ENCODE results near the gene LZTS3. TPM values are rescaled to one million over a fixed set of nuclear protein-coding genes. Genes with fewer than 3 reads are reported as not detected.
"Not testable (repeated sequence)": the region's sequence is repeated elsewhere in the genome, so short reads cannot be mapped to it uniquely, and the experiment has no call there.

Gene LZTS3
- total RNA-seq, 1 donor from 2014 or later: 47.8 TPM

DNA sequence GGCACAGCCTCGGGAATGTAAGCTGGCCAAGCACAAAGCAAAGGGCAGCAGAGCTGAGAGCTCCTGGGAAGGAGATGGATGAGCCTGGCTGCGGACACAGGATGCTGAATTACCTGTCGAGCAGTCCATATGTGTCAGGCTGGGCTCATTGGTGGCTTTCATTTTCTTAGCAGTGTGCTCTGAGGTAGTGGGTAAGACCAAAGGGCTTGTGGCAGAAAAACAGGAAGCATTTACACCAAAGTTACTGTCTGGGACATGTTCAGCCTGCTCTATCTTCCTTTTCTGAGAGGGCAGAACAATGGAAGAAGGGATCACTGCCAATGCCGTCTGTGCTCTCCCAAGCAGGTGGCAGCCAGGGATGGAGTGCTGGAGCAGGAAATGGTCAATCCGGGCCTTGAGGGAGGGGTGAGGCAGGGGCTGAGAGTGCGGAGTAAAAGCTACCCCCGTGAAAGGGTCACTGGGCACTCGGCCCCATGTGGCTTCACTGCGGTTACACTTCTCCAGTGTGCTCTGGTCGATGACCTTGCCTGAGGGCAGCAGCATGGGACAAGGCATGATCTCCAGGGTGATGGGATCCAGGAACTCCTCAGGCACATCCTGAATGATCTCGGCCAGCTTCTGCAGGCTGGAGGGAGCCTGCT lies 52.0 kb downstream of the LZTS3 start:
- TF ChIP-seq, protein P1, sequence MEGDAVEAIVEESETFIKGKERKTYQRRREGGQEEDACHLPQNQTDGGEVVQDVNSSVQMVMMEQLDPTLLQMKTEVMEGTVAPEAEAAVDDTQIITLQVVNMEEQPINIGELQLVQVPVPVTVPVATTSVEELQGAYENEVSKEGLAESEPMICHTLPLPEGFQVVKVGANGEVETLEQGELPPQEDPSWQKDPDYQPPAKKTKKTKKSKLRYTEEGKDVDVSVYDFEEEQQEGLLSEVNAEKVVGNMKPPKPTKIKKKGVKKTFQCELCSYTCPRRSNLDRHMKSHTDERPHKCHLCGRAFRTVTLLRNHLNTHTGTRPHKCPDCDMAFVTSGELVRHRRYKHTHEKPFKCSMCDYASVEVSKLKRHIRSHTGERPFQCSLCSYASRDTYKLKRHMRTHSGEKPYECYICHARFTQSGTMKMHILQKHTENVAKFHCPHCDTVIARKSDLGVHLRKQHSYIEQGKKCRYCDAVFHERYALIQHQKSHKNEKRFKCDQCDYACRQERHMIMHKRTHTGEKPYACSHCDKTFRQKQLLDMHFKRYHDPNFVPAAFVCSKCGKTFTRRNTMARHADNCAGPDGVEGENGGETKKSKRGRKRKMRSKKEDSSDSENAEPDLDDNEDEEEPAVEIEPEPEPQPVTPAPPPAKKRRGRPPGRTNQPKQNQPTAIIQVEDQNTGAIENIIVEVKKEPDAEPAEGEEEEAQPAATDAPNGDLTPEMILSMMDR (IDR thresholded peaks at IDR 0.05; ENCODE audit: unreplicated experiment): no peak
- no peaks in the 10 kb centered on the region for H3K27me3 Mint-ChIP-seq
- H3K4me3 Mint-ChIP-seq (ENCODE audit: low read depth): no peak overlapping the region
- H3K27ac Mint-ChIP-seq: no peak overlapping the region
- H3K9me3 Mint-ChIP-seq (ENCODE audit: low read depth): peaks cover 4% of the 10 kb centered on the region
- no peaks in the 10 kb centered on the region for H3K4me1 Mint-ChIP-seq (ENCODE audit: low read depth)
- no peak for DNase-seq (ENCODE audit: low spot score, unreplicated experiment)
- peaks cover 40% of the 10 kb centered on the region for H3K36me3 Mint-ChIP-seq (ENCODE audit: insufficient read depth)

DNA sequence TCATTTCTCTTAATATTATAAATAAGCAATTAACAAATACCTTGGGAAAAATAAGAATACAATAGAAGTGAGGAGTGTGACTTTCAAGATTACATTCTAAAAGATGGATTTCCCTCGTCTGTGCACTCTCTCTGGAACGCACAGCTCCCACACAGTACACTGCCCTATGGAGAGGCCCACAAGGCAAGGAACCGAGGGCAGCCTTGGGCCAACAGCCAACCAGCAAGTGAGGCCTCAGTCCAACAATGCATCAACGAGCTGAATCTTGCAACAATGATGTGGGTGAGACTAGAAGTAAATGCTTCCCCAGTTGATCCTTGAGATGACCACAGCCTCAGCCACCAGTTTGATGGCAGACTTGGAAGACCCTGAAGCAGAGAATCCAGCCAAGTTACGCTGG lies 54.3 kb downstream of the LZTS3 start:
- H3K27ac Mint-ChIP-seq: no peak overlapping the region
- H3K36me3 Mint-ChIP-seq (ENCODE audit: insufficient read depth): peaks cover 31% of the 10 kb centered on the region
- no peak for DNase-seq (ENCODE audit: low spot score, unreplicated experiment)
- TF ChIP-seq, protein P1 (IDR thresholded peaks at IDR 0.05; ENCODE audit: unreplicated experiment): no peak
- H3K4me3 Mint-ChIP-seq (ENCODE audit: low read depth): no peak overlapping the region
- no peaks in the 10 kb centered on the region for H3K4me1 Mint-ChIP-seq (ENCODE audit: low read depth)
- peaks cover 4% of the 10 kb centered on the region for H3K9me3 Mint-ChIP-seq (ENCODE audit: low read depth)
- H3K27me3 Mint-ChIP-seq: no peaks in the 10 kb centered on the region

DNA sequence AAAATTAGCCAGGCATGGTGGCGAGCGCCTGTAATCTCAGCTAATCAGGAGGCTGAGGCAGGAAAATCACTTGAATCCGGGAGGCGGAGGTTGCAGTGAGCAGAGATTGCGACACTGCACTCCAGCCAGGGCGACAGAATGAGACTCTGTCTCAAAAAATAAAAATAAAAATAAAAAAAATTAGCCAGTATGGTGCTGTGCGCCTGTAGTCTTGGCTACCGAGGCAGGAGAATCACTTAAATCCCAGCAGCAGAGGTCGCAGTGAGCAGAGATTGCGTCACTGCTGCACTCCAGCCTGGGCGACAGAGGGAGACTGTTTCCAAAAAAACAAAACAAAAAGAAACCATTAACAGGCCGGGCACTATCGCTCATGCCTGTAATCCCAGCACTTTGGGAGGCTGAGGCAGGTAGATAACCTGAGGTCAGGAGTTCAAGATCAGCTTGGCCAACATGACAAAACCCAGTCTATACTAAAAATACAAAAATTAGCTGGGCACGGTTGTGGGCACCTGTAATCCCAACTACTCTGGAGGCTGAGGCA lies 55.4 kb downstream of the LZTS3 start:
- not testable (repeated sequence) for H3K27me3 Mint-ChIP-seq; H3K4me3 Mint-ChIP-seq (ENCODE audit: low read depth); H3K9me3 Mint-ChIP-seq (ENCODE audit: low read depth); DNase-seq (ENCODE audit: low spot score, unreplicated experiment); H3K4me1 Mint-ChIP-seq (ENCODE audit: low read depth)
- peaks cover 28% of the 10 kb centered on the region for H3K36me3 Mint-ChIP-seq (ENCODE audit: insufficient read depth)
- H3K27ac Mint-ChIP-seq: peak overlapping the region; percentile 71
- TF ChIP-seq, protein P1 (IDR thresholded peaks at IDR 0.05; ENCODE audit: unreplicated experiment): peak; percentile 52

DNA sequence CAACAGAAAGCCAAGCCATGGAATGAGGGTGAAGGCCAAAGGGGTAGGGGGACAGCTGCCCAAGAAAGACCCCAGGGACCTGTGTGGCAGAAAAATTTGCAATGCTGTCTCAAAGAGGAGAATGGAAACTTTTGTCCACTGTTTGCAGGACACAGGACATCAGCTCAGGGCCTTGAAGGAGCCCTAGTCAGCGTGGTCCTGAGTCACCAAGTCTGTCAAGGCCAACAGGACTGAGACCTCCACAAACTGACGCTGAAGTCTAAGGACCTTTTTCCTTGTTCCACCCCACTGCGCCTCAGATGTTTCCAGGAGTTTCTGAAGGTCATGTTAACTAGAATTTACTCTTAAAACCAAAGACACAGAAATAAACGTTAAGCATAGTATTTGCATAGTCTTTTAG lies 57.0 kb downstream of the LZTS3 start:
- Mint-ChIP-seq H3K4me3 (ENCODE audit: low read depth) (no peak overlapping the region), H3K9me3 (ENCODE audit: low read depth) (no peaks in the 10 kb centered on the region), H3K36me3 (ENCODE audit: insufficient read depth) (peaks cover 14% of the 10 kb centered on the region), H3K27me3 (no peaks in the 10 kb centered on the region), H3K4me1 (ENCODE audit: low read depth) (no peaks in the 10 kb centered on the region), H3K27ac (no peak overlapping the region)
- TF ChIP-seq, protein P1 (IDR thresholded peaks at IDR 0.05; ENCODE audit: unreplicated experiment): no peak
- no peak for DNase-seq (ENCODE audit: low spot score, unreplicated experiment)

DNA sequence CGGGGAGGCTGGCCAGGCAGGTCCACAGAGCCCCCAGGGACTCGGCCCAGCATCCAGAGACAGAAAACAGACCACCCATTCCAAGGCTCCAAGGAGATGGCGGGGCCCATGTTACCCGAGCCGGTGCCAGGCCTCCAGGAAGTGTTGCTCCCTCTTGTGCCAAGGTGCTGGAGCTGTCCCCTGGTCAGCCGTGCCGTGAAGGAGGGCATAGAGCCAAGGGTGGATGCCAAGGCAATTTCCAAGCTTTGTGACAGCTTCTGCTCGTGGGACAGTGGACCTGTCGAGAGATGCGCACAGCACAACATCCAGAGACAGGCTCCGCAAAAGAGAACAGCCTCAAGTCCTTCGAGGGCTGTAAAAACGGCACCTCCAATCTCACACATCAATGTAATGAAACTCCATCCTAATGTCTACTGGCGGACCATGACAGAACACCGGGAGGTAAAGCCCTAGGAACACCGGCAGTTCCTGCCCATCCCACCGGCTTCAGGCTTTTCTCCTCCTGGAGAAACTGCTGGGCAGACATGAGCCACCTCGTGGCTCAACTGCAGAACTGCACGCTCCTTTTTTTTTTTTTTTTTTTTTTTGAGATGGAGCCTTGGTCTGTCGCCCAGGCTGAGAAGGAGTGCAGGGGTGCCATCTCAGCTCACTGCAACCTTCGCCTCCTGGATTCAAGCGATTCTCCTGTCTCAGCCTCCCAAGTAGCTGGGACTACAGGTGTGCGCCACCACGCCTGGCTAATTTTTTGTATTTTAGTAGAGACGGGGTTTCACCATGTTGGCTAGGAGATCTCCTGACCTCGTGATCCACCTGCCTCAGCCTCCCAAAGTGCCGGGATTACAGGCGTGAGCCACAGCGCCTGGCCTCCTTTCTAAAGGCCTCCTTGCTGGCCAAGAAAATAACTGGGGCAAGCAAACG lies 57.9 kb downstream of the LZTS3 start:
- Mint-ChIP-seq H3K27me3 (no peaks in the 10 kb centered on the region), H3K36me3 (ENCODE audit: insufficient read depth) (peaks cover 8% of the 10 kb centered on the region), H3K27ac (no peak overlapping the region), H3K4me3 (ENCODE audit: low read depth) (no peak overlapping the region), H3K9me3 (ENCODE audit: low read depth) (no peaks in the 10 kb centered on the region), H3K4me1 (ENCODE audit: low read depth) (no peaks in the 10 kb centered on the region)
- no peak for DNase-seq (ENCODE audit: low spot score, unreplicated experiment)
- TF ChIP-seq, protein P1 (IDR thresholded peaks at IDR 0.05; ENCODE audit: unreplicated experiment): peak; percentile 77

Measured in progenitor cell of endocrine pancreas (in vitro differentiated cells).